Activated CD4-positive, alpha-beta memory T cell treated with anti-CD3 and anti-CD28 coated beads, Interleukin-2, amount 10 ng/mL, durations not matched to agents 7 days and 5 days (primary cell): Measurements from ENCODE around the gene ANKRD42. TPM values are rescaled to one million over a fixed set of nuclear protein-coding genes. Genes with fewer than 3 reads are reported as not detected.

Experiments
- CTCF ChIA-PET: fragments of 350-600 bp; sonication (Branson Sonifier 250); formaldehyde crosslinking; loops from one replicate; lab custom pipeline; 2021; ENCODE audit warnings: antibody characterized with exemption, inconsistent platforms; lab: Charles Lee
- POLR2A ChIA-PET: fragments of 350-600 bp; sonication (Branson Sonifier 250); formaldehyde crosslinking; loops from one replicate; lab custom pipeline; 2021; ENCODE audit warnings: antibody characterized with exemption; lab: Charles Lee
- DNase-seq: peaks from one replicate; pipeline ENCODE4 v3.0.0-alpha.2; 2020
- H3K27ac Mint-ChIP-seq: one replicate; pipeline ENCODE4 v1.8.0; 2021; ENCODE audit warnings: mild to moderate bottlenecking, mixed read lengths
- H3K27me3 Mint-ChIP-seq: one replicate; pipeline ENCODE4 v1.8.0; 2021; ENCODE audit warnings: mixed read lengths
- H3K36me3 Mint-ChIP-seq: one replicate; pipeline ENCODE4 v1.8.0; 2021; ENCODE audit warnings: low read depth, mixed read lengths
- H3K4me1 Mint-ChIP-seq: one replicate; pipeline ENCODE4 v1.8.0; 2021; ENCODE audit warnings: mixed read lengths
- H3K4me3 Mint-ChIP-seq: one replicate; pipeline ENCODE4 v1.8.0; 2021; ENCODE audit warnings: mild to moderate bottlenecking, mixed read lengths
- H3K9me3 Mint-ChIP-seq: one replicate; pipeline ENCODE4 v1.8.0; 2021; ENCODE audit warnings: mixed read lengths
- total RNA-seq, 2 experiments: library from RNA; stranded (reverse); gene quantifications; one replicate each; pipeline ENCODE4 v1.2.3, GENCODE V29; 2021

Gene ANKRD42
- 1 to 10 TPM; 1.7 TPM for total RNA-seq

GRCh38 chr11:83193315-83194280, at the start of gene ANKRD42:
Gene ANKRD42 (plus strand): TSS chr11:83193712. CDS start chr11:83194671, 959 bp downstream.
- Mint-ChIP-seq H3K36me3 (peaks cover 22% of the 10 kb centered on the region), H3K9me3 (no peaks in the 10 kb centered on the region)

GRCh38 chr11:83147895-83148294, 45.6 kb upstream of the ANKRD42 start:
- Mint-ChIP-seq H3K9me3 (no peaks in the 10 kb centered on the region), H3K4me3 (no peak overlapping the region), H3K4me1 (peaks cover 2% of the 10 kb centered on the region), H3K36me3 (no peaks in the 10 kb centered on the region), H3K27me3 (peaks cover 7% of the 10 kb centered on the region), H3K27ac (no peak overlapping the region)
- ChIA-PET CTCF (interaction anchor here (1.5 kb wide), 1 partner anchor 9 kb away, joined by 3 read pairs; the partner anchor contains the start of gene PCF11), POLR2A (interaction anchor here (1.5 kb wide), 1 partner anchor 8 kb away, joined by 9 read pairs; the partner anchor contains the start of gene PCF11)
- DNase-seq, result no peak

More at GRCh38 chr11:83193315-83194280, at the start of gene ANKRD42:
- no peaks in the 10 kb centered on the region for H3K27me3 Mint-ChIP-seq
- DNase-seq, result peak; percentile 88
- peak within 1 kb of the TSS; percentile 79 for H3K27ac Mint-ChIP-seq
- peak within 1 kb of the TSS; percentile 91 for H3K4me3 Mint-ChIP-seq
- peaks cover 26% of the 10 kb centered on the region for H3K4me1 Mint-ChIP-seq
- POLR2A ChIA-PET, result interaction anchor here (0.7 to 2.7 kb wide), 9 partner anchors 14 to 291 kb away, joined by 3 to 20 read pairs (median 5); partner anchors contain the start of genes CCDC90B, PCF11 and RAB30
- CTCF ChIA-PET, result interaction anchor here (1.0 kb wide), 2 partner anchors 31 to 100 kb away, joined by 3 to 4 read pairs; no protein-coding TSS in a partner anchor

- ChIA-PET POLR2A (interaction anchor here (1.0 to 1.3 kb wide), 2 partner anchors 11 to 79 kb away, joined by 3 to 4 read pairs; partner anchors contain the start of gene RAB30), CTCF (no interaction called here)
- Mint-ChIP-seq H3K36me3 (no peaks in the 10 kb centered on the region), H3K27me3 (peaks cover 7% of the 10 kb centered on the region), H3K27ac (no peak overlapping the region), H3K4me1 (peaks cover 10% of the 10 kb centered on the region), H3K4me3 (no peak overlapping the region), H3K9me3 (no peaks in the 10 kb centered on the region)
- DNase-seq, result no peak
Measured at GRCh38 chr11:83150450-83150849, 43.1 kb upstream of the ANKRD42 start.

GRCh38 chr11:83151274-83151977, 42.1 kb upstream of the ANKRD42 start:
- H3K27ac Mint-ChIP-seq, result no peak overlapping the region
- peaks cover 7% of the 10 kb centered on the region for H3K27me3 Mint-ChIP-seq
- H3K36me3 Mint-ChIP-seq, result no peaks in the 10 kb centered on the region
- peaks cover 15% of the 10 kb centered on the region for H3K4me1 Mint-ChIP-seq
- POLR2A ChIA-PET, result interaction anchor here (0.6 kb wide), 1 partner anchor 33 kb away, joined by 3 read pairs; no protein-coding TSS in a partner anchor
- DNase-seq, result no peak
- H3K4me3 Mint-ChIP-seq, result no peak overlapping the region
- CTCF ChIA-PET, result interaction anchor here (1.3 kb wide), 1 partner anchor 284 kb away, joined by 6 read pairs; no protein-coding TSS in a partner anchor
- H3K9me3 Mint-ChIP-seq, result no peaks in the 10 kb centered on the region

- H3K27ac Mint-ChIP-seq, result no peak overlapping the region
- ChIA-PET CTCF (interaction anchor here (1.3 kb wide), 1 partner anchor 285 kb away, joined by 6 read pairs; no protein-coding TSS in a partner anchor), POLR2A (no interaction called here)
- H3K27me3 Mint-ChIP-seq, result peaks cover 7% of the 10 kb centered on the region
- H3K36me3 Mint-ChIP-seq, result peaks cover 4% of the 10 kb centered on the region
- no peaks in the 10 kb centered on the region for H3K9me3 Mint-ChIP-seq
- no peak overlapping the region for H3K4me3 Mint-ChIP-seq
- H3K4me1 Mint-ChIP-seq, result peaks cover 15% of the 10 kb centered on the region
- no peak for DNase-seq
Measured at GRCh38 chr11:83152264-83152663, 41.2 kb upstream of the ANKRD42 start.

- no peaks in the 10 kb centered on the region for H3K9me3 Mint-ChIP-seq
- H3K4me1 Mint-ChIP-seq, result peaks cover 15% of the 10 kb centered on the region
- CTCF ChIA-PET, result no interaction called here
- peaks cover 17% of the 10 kb centered on the region for H3K36me3 Mint-ChIP-seq
- POLR2A ChIA-PET, result interaction anchor here (0.7 to 1.0 kb wide), 2 partner anchors 35 to 81 kb away, joined by 3 read pairs; no protein-coding TSS in a partner anchor
- DNase-seq, result no peak
- H3K4me3 Mint-ChIP-seq, result no peak overlapping the region
- H3K27me3 Mint-ChIP-seq, result no peaks in the 10 kb centered on the region
- H3K27ac Mint-ChIP-seq, result no peak overlapping the region
Measured at GRCh38 chr11:83153764-83154163, 39.7 kb upstream of the ANKRD42 start.

GRCh38 chr11:83156144-83156995, 37.1 kb upstream of the ANKRD42 start:
- Mint-ChIP-seq H3K36me3 (peaks cover 42% of the 10 kb centered on the region), H3K9me3 (no peaks in the 10 kb centered on the region), H3K4me3 (peak overlapping the region; percentile 100), H3K27me3 (no peaks in the 10 kb centered on the region), H3K27ac (peak overlapping the region; percentile 100), H3K4me1 (peaks cover 34% of the 10 kb centered on the region)
- ChIA-PET CTCF (interaction anchor here (0.7 to 2.8 kb wide), 17 partner anchors 9 to 289 kb away, joined by 3 to 20 read pairs (median 4); partner anchors contain the start of genes CCDC90B, DDIAS, PRCP and RAB30), POLR2A (interaction anchor here (0.7 to 6.8 kb wide), 36 partner anchors 9 to 256 kb away, joined by 3 to 171 read pairs (median 6); partner anchors contain the start of genes ANKRD42, CCDC90B, DDIAS and PRCP)
- DNase-seq, result peak; percentile 99

GRCh38 chr11:83156996-83157593, 36.4 kb upstream of the ANKRD42 start, which contains the start of gene PCF11:
Gene PCF11 (plus strand): TSS chr11:83157131. CDS start chr11:83157440, 309 bp downstream.
- Mint-ChIP-seq H3K9me3 (no peaks in the 10 kb centered on the region), H3K4me3 (peak within 1 kb of the TSS; percentile 100), H3K27me3 (no peaks in the 10 kb centered on the region), H3K4me1 (peaks cover 41% of the 10 kb centered on the region), H3K27ac (peak within 1 kb of the TSS; percentile 100), H3K36me3 (peaks cover 49% of the 10 kb centered on the region)
- POLR2A ChIA-PET, result interaction anchor here (0.7 to 6.8 kb wide), 30 partner anchors 8 to 256 kb away, joined by 3 to 171 read pairs (median 8); partner anchors contain the start of genes ANKRD42, CCDC90B, DDIAS and PRCP
- no peak for DNase-seq
- CTCF ChIA-PET, result interaction anchor here (0.6 to 2.8 kb wide), 10 partner anchors 9 to 256 kb away, joined by 3 to 20 read pairs (median 4); partner anchors contain the start of genes CCDC90B, DDIAS, PRCP and RAB30

- Mint-ChIP-seq H3K9me3 (no peaks in the 10 kb centered on the region), H3K27ac (peak overlapping the region; percentile 100), H3K4me3 (peak overlapping the region; percentile 100), H3K27me3 (no peaks in the 10 kb centered on the region), H3K4me1 (peaks cover 48% of the 10 kb centered on the region), H3K36me3 (peaks cover 54% of the 10 kb centered on the region)
- peak; percentile 59 for DNase-seq
- POLR2A ChIA-PET, result interaction anchor here (1.0 to 6.8 kb wide), 25 partner anchors 7 to 257 kb away, joined by 3 to 171 read pairs (median 11); partner anchors contain the start of genes ANKRD42, CCDC90B, DDIAS and PRCP
- CTCF ChIA-PET, result interaction anchor here (0.6 to 2.8 kb wide), 5 partner anchors 75 to 257 kb away, joined by 3 to 20 read pairs (median 4); partner anchors contain the start of genes CCDC90B, DDIAS, PRCP and RAB30
Measured at GRCh38 chr11:83157594-83158356, 35.7 kb upstream of the ANKRD42 start.

- CTCF ChIA-PET, result no interaction called here
- Mint-ChIP-seq H3K36me3 (peaks cover 56% of the 10 kb centered on the region), H3K4me1 (peaks cover 51% of the 10 kb centered on the region), H3K4me3 (peak overlapping the region; percentile 100), H3K27me3 (no peaks in the 10 kb centered on the region), H3K9me3 (no peaks in the 10 kb centered on the region), H3K27ac (peak overlapping the region; percentile 100)
- POLR2A ChIA-PET, result interaction anchor here (1.2 to 6.8 kb wide), 10 partner anchors 10 to 258 kb away, joined by 4 to 171 read pairs (median 16); partner anchors contain the start of genes ANKRD42, CCDC90B, DDIAS and PRCP
- DNase-seq, result no peak
Measured at GRCh38 chr11:83158357-83158786, 35.1 kb upstream of the ANKRD42 start.
